HepG2 (cell line): ENCODE data around the gene TATDN2. TPM values are rescaled to one million over a fixed set of nuclear protein-coding genes. Genes with fewer than 3 reads are reported as not detected.

Source experiments
- AHDC1 ChIP-seq: sonication (generic); formaldehyde crosslinking; IDR thresholded peaks from 2 replicates; pipeline ENCODE4 v1.5.1; 2020; ENCODE audit warnings: mild to moderate bottlenecking, missing genetic modification reagents, borderline replicate concordance
- HINFP ChIP-seq: sonication (generic); formaldehyde crosslinking; IDR thresholded peaks from 2 replicates; pipeline ENCODE4 v1.4.0; 2020; ENCODE audit warnings: low read depth, mild to moderate bottlenecking, missing genetic modification reagents
- NR2C2 ChIP-seq: sonication (generic); formaldehyde crosslinking; IDR thresholded peaks from 2 replicates; pipeline ENCODE4 v1.4.0; 2020; ENCODE audit warnings: missing genetic modification reagents, mild to moderate bottlenecking, moderate library complexity, borderline replicate concordance
- RARA ChIP-seq: IDR thresholded peaks from 2 replicates; pipeline ENCODE4 v1.6.1; 2016; ENCODE audit warnings: missing genetic modification reagents, missing compliant biosample characterization
- SOX13 ChIP-seq, 3 experiments: fragments of 450-650 bp in 1 of 3; sonication (generic) in 1 of 3; formaldehyde crosslinking in 1 of 3; IDR thresholded peaks in 2 of 3; conservative IDR thresholded peaks in 1 of 3; 2 replicates each; pipeline versions ENCODE4 v1.5.0 to v1.6.1; 2016 to 2020; ENCODE audit warnings: antibody characterized with exemption in 1 of 3, mild to moderate bottlenecking in 1 of 3, missing compliant biosample characterization in 1 of 3, missing genetic modification reagents in 1 of 3, moderate library complexity in 1 of 3
- ZBTB20 ChIP-seq: sonication (generic); formaldehyde crosslinking; IDR thresholded peaks from 2 replicates; pipeline ENCODE4 v1.8.1; 2023; ENCODE audit warnings: missing genetic modification reagents, low read depth, mild to moderate bottlenecking, borderline replicate concordance
- ZFY ChIP-seq: sonication (generic); formaldehyde crosslinking; IDR thresholded peaks from 2 replicates; pipeline ENCODE4 v1.4.0; 2020; ENCODE audit warnings: missing genetic modification reagents
- ZMYM4 ChIP-seq: sonication (generic); formaldehyde crosslinking; IDR thresholded peaks from 2 replicates; pipeline ENCODE4 v1.8.1; 2023; ENCODE audit warnings: mild to moderate bottlenecking, missing genetic modification reagents
- ZNF17 ChIP-seq: sonication (generic); formaldehyde crosslinking; IDR thresholded peaks from 2 replicates; pipeline ENCODE4 v1.5.0; 2020; ENCODE audit warnings: mild to moderate bottlenecking, missing genetic modification reagents
- ZNF18 ChIP-seq: sonication (generic); formaldehyde crosslinking; IDR thresholded peaks from 2 replicates; pipeline ENCODE4 v1.8.0; 2022; ENCODE audit warnings: mild to moderate bottlenecking, missing genetic modification reagents; ENCODE audit not compliant: insufficient replicate concordance
- ZNF230 ChIP-seq: sonication (generic); formaldehyde crosslinking; IDR thresholded peaks from 2 replicates; pipeline ENCODE4 v1.4.0; 2020; ENCODE audit warnings: mild to moderate bottlenecking, missing genetic modification reagents
- ZNF549 ChIP-seq: sonication (generic); formaldehyde crosslinking; IDR thresholded peaks from 2 replicates; pipeline ENCODE4 v1.5.0; 2020; ENCODE audit warnings: missing genetic modification reagents
- ZNF629 ChIP-seq: sonication (generic); formaldehyde crosslinking; conservative IDR thresholded peaks from 2 replicates; pipeline ENCODE4 v1.5.0; 2020; ENCODE audit warnings: missing genetic modification reagents
- polyA plus RNA-seq, 8 experiments: library from polyadenylated mRNA; depleted of rRNA in 3 of 8; stranded (reverse) in 7 of 8; unstranded in 1 of 8; fragments of >200 nt; fragmentation: Illumina TruSeq in 4 of 8; extraction: Trizol in 4 of 8; gene quantifications; 2 replicates each; pipeline versions ENCODE4 v1.2.1 to v1.2.3, GENCODE V29; 2011 to 2016; ENCODE audit warnings: low read depth in 4 of 8, missing spikeins in 1 of 8, mixed read lengths in 1 of 8; ENCODE audit not compliant: insufficient read depth in 1 of 8
- total RNA-seq, 5 experiments: library from RNA; depleted of rRNA; stranded (reverse); fragments of >200 nt; fragmentation: Illumina TruSeq; extraction: Trizol; gene quantifications; 2 replicates each; pipeline ENCODE4 v1.2.3, GENCODE V29; 2016; ENCODE audit warnings: low read depth in 1 of 5
- TF ChIP-seq, protein P1 (sequence below): sonication (generic); formaldehyde crosslinking; IDR thresholded peaks from 2 replicates; pipeline ENCODE4 v1.8.0; 2022; ENCODE audit warnings: missing genetic modification reagents, mild to moderate bottlenecking, moderate library complexity, borderline replicate concordance
- TF ChIP-seq, protein P2 (sequence below): sonication (generic); formaldehyde crosslinking; IDR thresholded peaks from 2 replicates; pipeline ENCODE4 v1.4.0; 2020; ENCODE audit warnings: missing genetic modification reagents

The TATDN2 gene
- total and polyA plus RNA-seq, 2 of the 13 experiments (the other 11 are each of a cell fraction or from before 2014, with no cell fraction given), result 12.1 to 21.9 TPM

GRCh38 chr3:10317311-10317960, 69.2 kb downstream of the TATDN2 start (continued):
- TF ChIP-seq ZNF18 (CRISPR knock-in tag), result no peak
- TF ChIP-seq NR2C2 (CRISPR knock-in tag), result peak; percentile 50; the same call in 1 of the 2 replicates
- no peak for TF ChIP-seq ZNF17 (CRISPR knock-in tag)
- peak; percentile 54 for TF ChIP-seq ZFY (CRISPR knock-in tag)
- TF ChIP-seq RARA (CRISPR knock-in tag), result peak; percentile 84
- TF ChIP-seq SOX13 (IDR thresholded peaks at IDR 0.05), result peak; percentile 95
- peak in 1 of 2 experiments; percentile 99; a peak in 2 of 4 replicates for TF ChIP-seq SOX13 (CRISPR knock-in tag; conservative IDR thresholded peaks at IDR 0.05 in 1 of 2, IDR thresholded peaks at IDR 0.05 in 1 of 2)
- TF ChIP-seq ZMYM4 (CRISPR knock-in tag), result peak; percentile 56
- TF ChIP-seq ZNF230 (CRISPR knock-in tag), result 0 out of 2 replicates have a peak, but pooled peaks have one; percentile 35
- 0 out of 2 replicates have a peak, but pooled peaks have one; percentile 39 for TF ChIP-seq ZNF549
- peak; percentile 58; the same call in 1 of the 2 replicates for TF ChIP-seq AHDC1 (CRISPR knock-in tag)
- TF ChIP-seq, protein P1, sequence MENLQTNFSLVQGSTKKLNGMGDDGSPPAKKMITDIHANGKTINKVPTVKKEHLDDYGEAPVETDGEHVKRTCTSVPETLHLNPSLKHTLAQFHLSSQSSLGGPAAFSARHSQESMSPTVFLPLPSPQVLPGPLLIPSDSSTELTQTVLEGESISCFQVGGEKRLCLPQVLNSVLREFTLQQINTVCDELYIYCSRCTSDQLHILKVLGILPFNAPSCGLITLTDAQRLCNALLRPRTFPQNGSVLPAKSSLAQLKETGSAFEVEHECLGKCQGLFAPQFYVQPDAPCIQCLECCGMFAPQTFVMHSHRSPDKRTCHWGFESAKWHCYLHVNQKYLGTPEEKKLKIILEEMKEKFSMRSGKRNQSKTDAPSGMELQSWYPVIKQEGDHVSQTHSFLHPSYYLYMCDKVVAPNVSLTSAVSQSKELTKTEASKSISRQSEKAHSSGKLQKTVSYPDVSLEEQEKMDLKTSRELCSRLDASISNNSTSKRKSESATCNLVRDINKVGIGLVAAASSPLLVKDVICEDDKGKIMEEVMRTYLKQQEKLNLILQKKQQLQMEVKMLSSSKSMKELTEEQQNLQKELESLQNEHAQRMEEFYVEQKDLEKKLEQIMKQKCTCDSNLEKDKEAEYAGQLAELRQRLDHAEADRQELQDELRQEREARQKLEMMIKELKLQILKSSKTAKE (CRISPR knock-in tag), result peak; percentile 63; the same call in 1 of the 2 replicates
- TF ChIP-seq ZBTB20 (CRISPR knock-in tag), result peak; percentile 82; the same call in 1 of the 2 replicates
- no peak for TF ChIP-seq HINFP (CRISPR knock-in tag)
- peak; percentile 47; the same call in 1 of the 2 replicates for TF ChIP-seq ZNF629 (CRISPR knock-in tag)
- TF ChIP-seq, protein P2, sequence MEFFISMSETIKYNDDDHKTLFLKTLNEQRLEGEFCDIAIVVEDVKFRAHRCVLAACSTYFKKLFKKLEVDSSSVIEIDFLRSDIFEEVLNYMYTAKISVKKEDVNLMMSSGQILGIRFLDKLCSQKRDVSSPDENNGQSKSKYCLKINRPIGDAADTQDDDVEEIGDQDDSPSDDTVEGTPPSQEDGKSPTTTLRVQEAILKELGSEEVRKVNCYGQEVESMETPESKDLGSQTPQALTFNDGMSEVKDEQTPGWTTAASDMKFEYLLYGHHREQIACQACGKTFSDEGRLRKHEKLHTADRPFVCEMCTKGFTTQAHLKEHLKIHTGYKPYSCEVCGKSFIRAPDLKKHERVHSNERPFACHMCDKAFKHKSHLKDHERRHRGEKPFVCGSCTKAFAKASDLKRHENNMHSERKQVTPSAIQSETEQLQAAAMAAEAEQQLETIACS (CRISPR knock-in tag), result no peak
